ENCODE data around the gene YIPF5. TPM values are rescaled to one million over a fixed set of nuclear protein-coding genes. Genes with fewer than 3 reads are reported as not detected.

Gene YIPF5
- total RNA-seq, 1 donor from 2014 or later = 18.2 TPM

- no peak for DNase-seq (ENCODE audit: extremely low spot score in 2 of 2)
- Histone ChIP-seq H3K4me1 (no peaks in the 10 kb centered on the region), H3K27me3 (no peaks in the 10 kb centered on the region), H3K36me3 (no peaks in the 10 kb centered on the region), H3K27ac (no peak overlapping the region), H3K9me3 (no peaks in the 10 kb centered on the region), H3K4me3 (no peak overlapping the region)
- intact Hi-C loops (cut with DNase I) = no loop called here
- TF ChIP-seq POLR2AphosphoS5 (IDR thresholded peaks at IDR 0.05; ENCODE audit: insufficient read depth in 1 of 2, low read depth in 1 of 2) (no peak), CTCF (IDR thresholded peaks at IDR 0.05) (no peak), POLR2A (IDR thresholded peaks at IDR 0.05) (no peak)
Measured at GRCh38 chr5:144139586-144139985, 30.9 kb downstream of the YIPF5 start.

GRCh38 chr5:144135113-144135762, 35.2 kb downstream of the YIPF5 start:
- no peaks in the 10 kb centered on the region for H3K4me1 ChIP-seq
- intact Hi-C loops (cut with DNase I) = no loop called here
- no peak overlapping the region for H3K27ac ChIP-seq
- H3K36me3 ChIP-seq = no peaks in the 10 kb centered on the region
- no peaks in the 10 kb centered on the region for H3K27me3 ChIP-seq
- no peak overlapping the region for H3K4me3 ChIP-seq
- DNase-seq (ENCODE audit: extremely low spot score in 2 of 2) = no peak
- H3K9me3 ChIP-seq = no peaks in the 10 kb centered on the region
- no peak for TF ChIP-seq POLR2AphosphoS5 (IDR thresholded peaks at IDR 0.05; ENCODE audit: insufficient read depth in 1 of 2, low read depth in 1 of 2)
- no peak for TF ChIP-seq CTCF (IDR thresholded peaks at IDR 0.05)
- TF ChIP-seq POLR2A (IDR thresholded peaks at IDR 0.05) = no peak

GRCh38 chr5:144134194-144134826, 36.1 kb downstream of the YIPF5 start:
- TF ChIP-seq CTCF (IDR thresholded peaks at IDR 0.05) (no peak), POLR2AphosphoS5 (IDR thresholded peaks at IDR 0.05; ENCODE audit: insufficient read depth in 1 of 2, low read depth in 1 of 2) (no peak), POLR2A (IDR thresholded peaks at IDR 0.05) (no peak)
- intact Hi-C loops (cut with DNase I) = no loop called here
- Histone ChIP-seq H3K27me3 (no peaks in the 10 kb centered on the region), H3K36me3 (no peaks in the 10 kb centered on the region), H3K27ac (no peak overlapping the region), H3K4me1 (no peaks in the 10 kb centered on the region), H3K9me3 (no peaks in the 10 kb centered on the region), H3K4me3 (no peak overlapping the region)
- no peak for DNase-seq (ENCODE audit: extremely low spot score in 2 of 2)

GRCh38 chr5:144133050-144133633, 37.3 kb downstream of the YIPF5 start:
- H3K36me3 ChIP-seq = no peaks in the 10 kb centered on the region
- no peaks in the 10 kb centered on the region for H3K4me1 ChIP-seq
- intact Hi-C loops (cut with DNase I) = no loop called here
- no peaks in the 10 kb centered on the region for H3K27me3 ChIP-seq
- no peak for TF ChIP-seq POLR2AphosphoS5 (IDR thresholded peaks at IDR 0.05; ENCODE audit: insufficient read depth in 1 of 2, low read depth in 1 of 2)
- no peak for TF ChIP-seq POLR2A (IDR thresholded peaks at IDR 0.05)
- TF ChIP-seq CTCF (IDR thresholded peaks at IDR 0.05) = no peak
- no peak for DNase-seq (ENCODE audit: extremely low spot score in 2 of 2)
- no peak overlapping the region for H3K4me3 ChIP-seq
- H3K27ac ChIP-seq = no peak overlapping the region
- H3K9me3 ChIP-seq = no peaks in the 10 kb centered on the region

GRCh38 chr5:144131261-144131660, 39.2 kb downstream of the YIPF5 start:
- intact Hi-C loops (cut with DNase I) = no loop called here
- no peak for DNase-seq (ENCODE audit: extremely low spot score in 2 of 2)
- Histone ChIP-seq H3K4me3 (no peak overlapping the region), H3K4me1 (no peaks in the 10 kb centered on the region), H3K27me3 (no peaks in the 10 kb centered on the region), H3K27ac (no peak overlapping the region), H3K9me3 (no peaks in the 10 kb centered on the region), H3K36me3 (no peaks in the 10 kb centered on the region)
- no peak for TF ChIP-seq POLR2A (IDR thresholded peaks at IDR 0.05)
- TF ChIP-seq POLR2AphosphoS5 (IDR thresholded peaks at IDR 0.05; ENCODE audit: insufficient read depth in 1 of 2, low read depth in 1 of 2) = no peak
- TF ChIP-seq CTCF (IDR thresholded peaks at IDR 0.05) = no peak

Data from vagina (tissue), 2 donors.